NCI-H524 treated with DMSO at 0.1 percent for 48 hours (cell line): ENCODE results near the gene ZNF83.
"Not testable (repeated sequence)": the region's sequence is repeated elsewhere in the genome, so short reads cannot be mapped to it uniquely, and the experiment has no call there.

Experiments
- DNase-seq: peaks from one replicate; lab custom pipeline; 2025; lab: John Stamatoyannopoulos, UW

Gene ZNF83

DNA sequence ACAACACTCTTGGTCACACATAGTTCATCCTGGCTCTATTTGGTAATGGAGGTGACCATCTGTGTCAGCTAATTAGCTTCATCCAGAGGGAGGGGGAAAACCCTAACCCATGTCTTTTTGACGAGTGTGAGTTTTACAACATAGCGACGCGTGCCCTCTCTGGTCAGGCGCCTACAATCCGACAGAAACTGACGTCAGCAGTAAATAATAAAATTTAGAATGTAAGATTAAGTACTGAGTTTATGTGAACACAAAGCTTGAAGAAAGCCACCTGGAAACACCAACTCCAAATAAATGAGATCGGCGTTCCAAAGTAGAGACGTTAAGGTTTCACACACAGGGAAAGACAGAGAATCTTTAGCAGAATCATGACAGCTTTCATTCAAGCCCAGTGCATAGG, 1.8 kb upstream of the ZNF83 start:
- DNase-seq: no peak

DNA sequence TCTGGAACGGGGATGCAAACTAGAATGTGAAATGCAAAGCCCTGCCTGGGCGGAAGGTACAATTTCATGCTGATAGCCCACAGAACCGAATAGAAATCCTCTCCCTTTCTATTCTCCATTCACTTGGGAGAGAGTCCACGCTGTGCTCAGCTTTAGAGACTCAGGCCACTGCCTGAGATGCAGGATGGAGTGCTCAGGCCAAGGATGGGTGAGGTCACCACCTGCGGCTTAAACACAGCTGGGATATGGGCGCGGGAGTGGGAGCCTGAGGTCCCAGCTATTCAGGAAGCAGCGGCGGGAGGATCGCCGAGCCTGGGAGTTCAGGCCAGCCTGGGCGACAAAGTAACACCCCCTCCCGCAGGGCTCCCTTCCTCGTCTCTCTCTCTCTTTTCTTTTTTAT, 446 bp upstream of the ZNF83 start:
- DNase-seq: no peak

DNA sequence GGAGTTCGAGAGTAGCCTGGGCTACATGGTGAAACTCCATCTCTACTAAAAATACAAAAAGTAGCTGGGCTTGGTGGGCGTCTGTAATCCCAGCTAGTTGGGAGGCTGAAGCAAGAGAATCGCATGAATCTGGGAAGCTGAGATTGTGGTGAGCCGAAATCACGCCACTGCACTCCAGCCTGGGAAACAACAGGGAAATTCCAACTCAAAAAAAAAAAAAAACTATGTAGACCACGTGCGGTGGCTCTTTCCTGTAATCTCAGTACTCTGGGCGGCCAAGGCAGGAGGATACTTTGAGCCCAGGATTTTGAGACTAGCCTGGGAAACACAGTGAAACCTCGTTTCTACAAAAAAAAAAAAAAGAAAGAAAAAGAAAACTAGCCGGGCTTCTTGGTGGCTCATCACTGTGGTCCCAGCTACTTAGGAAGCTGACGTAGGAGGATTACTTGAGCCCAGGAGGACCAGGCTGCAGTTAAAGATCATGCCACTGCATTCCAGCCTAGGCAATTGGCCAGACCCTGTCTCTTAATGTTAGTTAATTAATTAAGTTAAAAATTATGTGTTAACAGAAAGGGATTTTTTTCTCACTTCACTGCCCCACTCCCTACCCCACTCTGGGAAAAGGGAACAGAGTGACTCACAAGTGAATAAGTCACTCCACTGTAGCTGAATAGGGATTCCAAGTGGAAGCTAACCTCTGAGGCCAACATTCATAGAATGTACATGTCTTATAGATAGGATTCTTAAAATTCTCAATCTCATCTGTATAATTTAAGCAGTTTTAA, 2.2 kb downstream of the ZNF83 start:
- no peak for DNase-seq

DNA sequence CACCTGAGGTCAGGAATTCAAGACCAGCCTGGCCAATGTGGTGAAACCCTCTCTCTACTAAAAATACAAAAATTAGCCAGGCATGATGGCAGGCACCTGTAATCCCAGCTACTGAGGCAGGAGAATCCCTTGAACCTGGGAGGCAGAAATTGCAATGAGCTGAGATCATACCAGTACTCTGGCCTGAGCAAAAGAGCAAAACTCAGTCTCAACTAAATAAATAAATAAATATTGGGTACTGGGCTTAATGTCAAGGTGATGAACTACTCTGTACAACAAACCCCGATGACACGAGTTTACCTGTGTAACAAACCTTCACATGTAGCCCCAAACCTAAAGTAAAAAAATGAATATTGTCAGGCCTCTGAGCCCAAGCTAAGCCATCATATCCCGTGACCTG, 10.7 kb downstream of the ZNF83 start:
- not testable (repeated sequence) for DNase-seq

DNA sequence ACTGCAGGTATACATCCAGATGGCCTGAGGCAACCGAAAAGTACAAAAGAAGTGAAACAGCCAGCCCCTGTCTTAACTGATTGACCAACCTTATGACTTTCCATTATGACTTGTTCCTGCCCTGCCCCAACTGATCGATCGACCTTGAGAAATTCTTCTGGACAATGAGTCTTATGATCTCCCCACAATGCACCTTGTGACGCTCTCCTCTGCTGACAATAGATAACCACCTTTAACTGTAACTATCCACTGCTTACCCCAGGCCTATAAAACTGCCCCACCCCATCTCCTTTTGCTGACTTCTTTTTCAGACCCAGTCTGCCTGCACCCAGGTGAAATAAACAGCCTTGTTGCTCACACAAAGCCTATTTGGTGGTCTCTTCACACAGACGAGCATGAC, 11.2 kb downstream of the ZNF83 start:
- no peak for DNase-seq

DNA sequence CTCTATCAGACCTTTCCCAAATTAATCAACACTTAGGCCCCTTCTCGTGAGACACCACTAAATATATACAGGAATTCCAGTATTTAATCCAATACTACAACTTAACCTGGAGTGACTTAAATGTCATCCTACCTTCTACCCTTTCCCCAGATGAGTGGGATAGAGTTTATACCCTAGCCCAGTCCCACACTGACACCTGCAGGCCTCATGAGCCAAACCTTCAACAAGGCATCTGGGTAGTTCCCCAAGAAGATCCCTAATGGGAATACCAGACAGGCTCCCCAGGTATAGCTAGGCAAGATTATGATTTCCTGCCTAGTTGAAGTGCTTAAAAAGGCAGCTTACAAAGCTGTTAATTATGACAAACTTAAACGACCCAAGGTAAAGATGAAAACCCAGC, 15.9 kb downstream of the ZNF83 start:
- no peak for DNase-seq

DNA sequence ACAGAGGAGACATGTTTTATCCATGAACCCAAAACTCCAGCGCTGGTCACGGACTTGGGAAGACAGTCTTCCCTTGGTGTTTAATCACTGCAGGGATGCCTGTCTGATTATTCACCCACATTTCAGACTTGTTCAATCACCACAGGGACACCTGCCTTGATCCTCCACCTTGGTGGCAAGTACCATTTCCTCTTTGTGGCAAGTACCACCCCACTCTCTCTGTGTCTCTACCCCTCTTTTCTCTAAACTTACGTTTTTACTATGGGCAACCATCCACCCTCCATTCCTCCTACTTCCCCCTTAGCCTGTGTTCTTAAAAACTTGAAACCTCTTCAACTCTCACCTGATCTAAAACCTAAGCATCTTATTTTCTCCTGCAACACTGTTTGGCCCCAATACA, 16.8 kb downstream of the ZNF83 start:
- no peak for DNase-seq

DNA sequence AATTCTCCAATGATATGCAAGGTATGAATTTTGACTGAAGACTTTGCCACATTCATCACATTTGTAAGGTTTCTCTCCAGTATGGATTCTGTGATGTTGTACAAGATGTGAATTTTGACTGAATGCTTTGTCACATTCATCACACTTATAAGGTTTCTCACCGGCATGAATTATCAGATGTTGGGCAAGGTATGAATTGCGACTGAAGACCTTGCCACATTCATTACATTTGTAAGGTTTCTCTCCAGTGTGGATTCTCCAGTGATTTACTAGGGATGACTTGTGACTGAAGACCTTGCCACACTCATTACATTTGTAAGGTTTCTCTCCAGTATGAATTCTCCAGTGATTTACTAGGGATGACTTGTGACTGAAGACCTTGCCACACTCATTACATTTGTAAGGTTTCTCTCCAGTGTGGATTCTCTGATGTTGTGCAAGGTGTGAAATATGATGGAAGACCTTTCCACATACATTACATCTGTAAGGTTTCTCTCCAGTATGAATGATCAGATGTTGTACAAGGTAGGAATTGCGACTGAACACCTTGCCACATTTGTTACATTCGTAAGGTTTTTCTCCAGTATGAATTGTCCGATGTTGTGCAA, 24.8 kb downstream of the ZNF83 start:
- no peak for DNase-seq

DNA sequence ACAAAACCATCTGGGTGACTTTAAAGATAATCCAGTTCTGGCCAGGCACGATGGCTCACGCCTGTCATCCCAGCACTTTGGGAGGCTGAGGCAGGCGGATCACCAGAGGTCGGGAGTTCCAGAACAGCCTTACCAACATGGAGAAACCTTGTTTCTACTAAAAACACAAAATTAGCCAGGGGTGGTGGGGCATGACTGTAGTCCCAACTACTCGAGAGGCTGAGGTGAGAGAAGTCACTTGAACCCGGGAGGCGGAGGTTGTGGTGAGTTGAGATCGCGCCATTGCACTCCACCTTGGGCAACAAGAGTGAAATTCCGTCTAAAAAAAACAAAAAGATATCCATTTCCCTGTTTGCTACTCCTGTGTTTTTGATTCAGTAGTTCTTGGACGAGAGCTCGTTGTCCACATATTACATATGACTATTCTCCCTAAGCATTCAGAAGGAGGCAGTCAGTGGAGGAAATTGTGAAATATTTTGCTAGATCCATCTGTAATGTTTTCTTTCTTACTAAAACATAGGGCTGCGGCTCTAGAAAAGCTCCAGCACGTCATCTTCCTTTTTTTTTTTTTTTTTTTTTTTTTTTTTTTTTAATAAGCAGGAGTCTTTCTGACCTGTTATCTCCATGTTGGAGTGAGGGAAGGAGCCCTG, 34.5 kb downstream of the ZNF83 start:
- DNase-seq: no peak

DNA sequence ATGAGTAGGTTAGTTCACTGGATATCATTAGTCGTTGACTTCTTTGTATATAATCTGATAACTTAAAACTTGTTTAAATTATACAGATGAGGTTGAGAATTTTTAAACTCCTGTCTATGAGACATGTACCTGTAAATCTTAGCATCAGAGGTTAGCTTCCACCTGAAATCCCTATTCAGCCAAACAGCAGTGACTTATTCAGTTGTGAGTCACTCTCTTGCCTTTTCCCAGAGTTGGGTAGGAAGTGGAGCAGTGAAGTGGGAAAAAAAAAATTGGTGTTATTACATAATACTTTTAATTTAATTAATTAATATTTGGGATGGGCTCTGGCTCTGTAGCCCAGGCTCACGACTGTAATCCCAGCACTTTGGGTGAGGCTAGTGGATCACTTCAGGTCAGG, 35.2 kb downstream of the ZNF83 start:
- DNase-seq: no peak

DNA sequence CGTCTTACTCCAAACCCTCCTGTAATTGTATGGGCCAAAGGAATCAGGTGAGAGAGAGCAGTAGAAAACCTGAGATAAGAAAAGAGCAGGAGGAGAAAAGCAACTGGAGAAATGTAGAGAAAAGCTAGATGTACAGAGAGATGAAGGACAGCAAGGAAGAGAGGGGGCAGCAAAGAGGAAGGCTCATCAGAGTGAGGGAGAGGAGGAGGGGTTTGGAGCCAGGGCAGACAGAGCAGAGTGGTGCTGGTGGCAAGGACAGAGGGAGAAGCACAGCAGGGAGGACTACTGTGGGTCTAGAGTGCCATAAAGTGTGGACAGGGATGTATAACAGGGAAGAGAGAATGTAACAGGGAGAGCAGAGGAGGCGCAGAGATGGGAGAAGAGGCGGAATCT, 36.2 kb downstream of the ZNF83 start:
- not testable (repeated sequence) for DNase-seq

DNA sequence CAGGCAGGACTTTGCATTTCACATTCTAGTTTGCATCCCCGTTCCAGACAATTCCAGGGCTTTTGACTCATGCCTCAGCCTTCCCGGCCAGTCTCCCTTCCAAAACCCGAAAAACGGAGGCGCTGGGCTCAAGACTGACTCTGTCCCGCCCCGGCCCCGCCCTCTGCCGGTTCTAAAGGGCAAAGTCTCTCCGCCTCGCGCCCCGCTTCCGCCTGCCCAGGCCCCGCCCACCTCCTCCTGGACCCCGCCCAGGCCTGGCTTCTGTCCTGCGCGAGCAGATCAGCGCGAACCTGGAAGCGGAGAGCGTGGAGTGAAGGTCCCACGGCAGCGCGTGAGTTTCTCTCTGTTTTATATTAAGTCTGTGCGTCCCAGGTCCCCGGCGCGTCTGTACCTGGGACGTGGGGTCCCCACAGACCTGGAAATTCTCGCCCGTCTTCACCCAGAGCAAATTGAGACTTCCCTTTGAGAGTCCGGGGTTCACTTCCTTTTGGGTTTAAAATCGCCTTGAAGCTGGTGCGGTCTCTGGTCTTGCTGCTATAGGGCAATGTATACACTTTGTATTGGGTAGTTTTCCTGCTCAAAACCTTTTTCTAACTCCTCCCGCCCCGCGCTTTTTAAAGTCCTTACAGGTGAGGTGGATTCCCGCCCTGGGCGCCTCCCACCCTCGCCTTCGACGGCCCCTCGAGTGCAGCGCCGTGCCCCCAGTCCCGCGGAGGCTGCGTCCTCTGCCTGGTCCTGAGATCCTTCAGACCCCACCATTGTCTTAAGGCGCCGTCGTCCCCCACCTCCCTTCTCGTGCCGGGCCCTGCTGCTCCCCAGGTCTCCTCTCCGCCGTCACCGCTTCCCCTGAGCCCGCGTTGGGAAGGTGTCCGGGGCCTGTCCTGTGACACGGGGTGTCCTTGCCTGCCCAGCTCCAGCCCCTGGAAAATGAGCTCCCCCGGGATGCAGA, 36.9 kb downstream of the ZNF83 start:
- DNase-seq: no peak

DNA sequence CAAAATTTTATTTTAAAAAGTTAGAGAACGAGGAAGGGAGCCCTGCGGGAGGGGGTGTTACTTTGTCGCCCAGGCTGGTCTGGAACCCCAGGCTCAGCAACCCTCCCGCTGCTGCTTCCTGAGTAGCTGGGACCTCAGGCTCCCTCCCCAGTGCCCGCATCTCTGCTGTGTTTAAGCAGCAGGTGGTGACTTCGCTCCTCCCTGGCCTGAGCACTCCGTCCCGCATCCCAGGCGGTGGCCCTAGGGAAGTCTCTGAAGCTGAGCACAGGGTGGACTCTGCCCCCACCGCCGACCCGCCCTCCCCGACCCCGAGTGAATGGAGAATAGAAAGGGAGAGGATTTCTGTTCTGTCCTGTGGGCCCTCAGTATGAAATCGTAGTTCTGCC, 37.5 kb downstream of the ZNF83 start:
- DNase-seq: no peak

DNA sequence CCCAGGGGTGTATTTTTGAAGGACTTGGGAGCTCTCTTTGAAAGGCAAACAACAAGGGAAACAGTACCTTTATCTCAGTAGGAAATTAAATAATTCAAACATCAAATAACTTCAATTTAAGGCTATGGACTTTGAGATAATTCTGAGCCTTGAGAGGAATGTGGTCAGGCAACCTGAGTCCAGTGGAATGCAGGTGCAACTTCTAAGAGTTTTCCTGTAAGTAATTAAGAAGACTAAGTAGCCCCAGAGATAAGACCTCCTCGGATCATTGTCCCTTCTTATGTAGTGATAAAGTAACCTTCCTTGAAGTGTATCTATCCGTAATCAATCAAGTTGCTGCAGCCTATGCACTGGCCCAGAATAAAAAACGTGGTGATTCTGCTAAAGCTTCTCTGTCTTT, 38.9 kb downstream of the ZNF83 start:
- no peak for DNase-seq

DNA sequence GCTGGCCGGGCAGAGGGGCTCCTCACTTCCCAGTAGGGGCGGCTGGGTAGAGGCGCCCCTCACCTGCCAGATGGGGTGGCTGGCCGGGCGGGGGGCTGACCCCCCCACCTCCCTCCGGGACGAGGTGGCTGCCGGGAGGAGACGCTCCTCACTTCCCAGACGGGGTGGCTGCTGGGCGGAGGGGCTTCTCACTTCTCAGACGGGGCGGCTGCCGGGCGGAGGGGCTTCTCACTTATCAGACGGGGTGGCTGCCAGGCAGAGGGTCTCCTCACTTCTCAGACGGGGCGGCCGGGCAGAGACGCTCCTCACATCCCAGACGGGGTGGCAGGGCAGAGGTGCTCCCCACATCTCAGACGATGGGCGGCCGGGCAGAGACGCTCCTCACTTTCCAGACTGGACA, 44.7 kb downstream of the ZNF83 start:
- not testable (repeated sequence) for DNase-seq

DNA sequence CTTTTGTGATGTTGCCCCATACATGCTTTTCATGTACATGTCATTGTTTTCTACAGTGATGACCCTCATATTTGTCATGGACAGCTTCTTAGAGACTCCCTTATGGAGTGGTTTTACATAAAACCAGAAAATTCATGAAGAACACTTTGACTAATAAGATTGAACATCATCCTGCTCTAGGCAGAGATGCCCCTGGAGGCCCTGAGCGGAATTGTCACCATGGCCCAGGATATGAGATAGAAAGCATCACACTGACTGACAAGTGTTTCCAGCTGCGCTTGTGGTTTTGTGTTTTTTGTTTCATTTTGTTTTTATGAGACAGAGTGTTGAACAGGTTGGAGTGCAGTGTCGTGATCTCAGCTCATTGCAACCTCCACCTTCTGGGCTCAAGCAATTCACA, 45.9 kb downstream of the ZNF83 start:
- no peak for DNase-seq

DNA sequence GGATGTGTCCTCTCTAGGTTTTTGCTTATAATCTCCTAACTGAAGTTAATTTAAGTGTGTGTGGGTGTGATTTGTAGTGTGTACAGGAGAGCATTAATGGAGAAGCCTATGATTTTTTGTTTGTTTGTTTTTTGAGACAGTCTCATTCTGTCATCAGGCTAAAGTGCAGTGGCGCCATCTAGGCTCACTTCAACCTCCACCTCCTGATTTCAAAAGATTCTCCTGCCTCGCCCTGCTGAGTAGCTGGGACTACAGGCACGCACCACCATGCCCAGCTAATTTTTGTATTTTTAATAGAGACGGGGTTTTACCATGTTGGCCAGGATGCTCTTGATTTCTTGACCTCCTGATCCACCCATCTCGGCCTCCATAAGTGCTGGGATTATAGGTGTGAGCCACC, 47.4 kb downstream of the ZNF83 start:
- DNase-seq: no peak

DNA sequence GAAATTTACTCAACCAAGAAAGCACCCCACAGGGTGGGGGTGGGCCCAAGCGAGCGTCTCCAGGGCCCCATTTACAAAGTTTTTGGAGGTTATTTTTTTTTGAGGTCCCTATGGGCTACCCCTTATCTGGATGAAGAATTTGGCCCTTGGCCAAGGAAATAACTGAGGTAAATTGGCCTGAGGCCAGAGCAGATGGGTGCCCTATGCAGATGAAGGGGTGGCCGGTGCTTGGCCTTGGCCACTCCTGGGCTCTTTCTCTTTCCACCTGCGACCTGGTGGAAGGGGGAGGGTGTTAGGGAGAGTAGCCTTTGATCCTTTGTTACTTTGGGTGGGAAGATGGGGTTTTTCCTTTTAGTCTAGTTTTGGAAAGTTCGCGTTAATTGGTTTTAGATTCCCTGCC, 52.6 kb downstream of the ZNF83 start:
- no peak for DNase-seq

DNA sequence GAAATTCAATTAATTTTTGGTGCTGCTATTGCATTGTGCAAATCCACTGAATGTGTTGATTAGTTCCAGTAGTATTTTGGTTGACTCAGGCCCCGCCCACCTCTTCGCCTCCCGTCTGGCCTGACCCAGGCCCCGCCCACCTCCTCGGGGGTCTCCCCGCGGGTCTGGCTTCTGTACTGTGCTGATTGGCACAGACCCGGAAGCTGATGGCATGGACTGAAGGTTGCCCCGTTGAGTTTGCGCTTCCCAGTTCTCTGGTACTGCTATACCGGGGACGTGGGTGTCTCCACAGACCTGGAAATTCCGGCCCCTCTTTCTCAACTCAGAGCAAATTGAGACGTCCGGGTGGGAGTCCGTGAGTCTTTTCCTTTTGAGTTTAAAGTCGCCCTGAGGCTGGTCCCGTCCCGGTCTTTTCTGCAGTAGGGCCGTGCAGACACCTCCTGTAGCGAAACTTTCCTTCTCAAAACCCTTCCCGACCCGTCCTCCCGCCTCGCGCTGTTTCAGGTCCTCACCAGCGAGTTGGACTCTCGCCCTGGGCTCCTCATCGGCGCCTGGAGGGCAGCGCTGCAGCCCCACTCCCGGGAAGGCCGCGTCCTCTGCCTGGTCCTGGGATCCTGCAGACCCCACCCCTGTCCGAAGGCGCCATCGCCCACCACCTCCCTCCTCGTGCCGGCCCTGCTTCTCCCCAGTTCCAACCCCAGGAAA, 53.3 kb downstream of the ZNF83 start:
- DNase-seq: no peak

DNA sequence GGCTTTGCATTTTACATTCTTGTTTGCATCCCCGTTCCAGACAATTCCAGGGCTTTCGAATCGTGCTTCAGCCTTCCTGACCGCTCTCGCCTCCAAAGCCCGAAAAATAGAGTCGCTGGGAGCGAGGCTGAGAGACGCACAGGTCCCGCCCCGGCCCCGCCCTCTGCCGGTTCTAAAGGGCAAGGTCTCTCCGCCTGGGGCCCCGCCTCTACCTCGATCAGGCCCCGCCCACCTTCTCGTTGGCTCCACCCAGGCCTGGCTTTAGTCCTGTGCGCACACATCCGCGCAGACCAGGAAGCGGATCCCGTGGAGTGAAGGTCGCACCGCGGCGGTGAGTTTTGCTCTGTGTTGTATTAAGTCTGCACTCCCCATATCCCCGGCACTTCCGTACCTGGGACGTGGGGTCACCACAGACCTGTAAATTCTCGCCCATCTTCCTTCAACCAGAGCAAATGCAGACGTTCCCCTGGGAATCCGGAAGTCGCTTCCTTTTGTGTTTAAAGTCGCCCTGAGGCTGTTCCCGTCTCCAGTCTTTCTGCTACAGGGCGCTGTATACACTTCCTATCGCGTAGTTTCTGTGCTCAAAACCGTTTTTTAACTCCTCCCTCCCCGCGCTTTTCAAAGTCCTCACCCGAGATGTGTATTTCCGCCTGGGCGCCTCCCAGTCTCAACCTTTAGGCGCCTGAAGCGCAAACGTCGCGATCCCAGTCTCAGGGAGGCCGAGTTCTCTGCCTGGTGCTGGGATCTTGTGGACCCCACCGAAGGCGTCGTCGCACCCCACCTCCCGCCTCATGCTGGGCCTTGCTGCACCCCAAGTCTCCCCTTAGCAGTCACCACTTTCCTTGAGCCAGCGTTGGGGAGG, 67.9 kb downstream of the ZNF83 start, which contains the start of gene ZNF701:
Gene ZNF701 (plus strand): TSS at position 288 of the 862 bp plus-strand sequence. CDS start 3,861 bp downstream, outside the sequence.
- DNase-seq: peak; percentile 34

DNA sequence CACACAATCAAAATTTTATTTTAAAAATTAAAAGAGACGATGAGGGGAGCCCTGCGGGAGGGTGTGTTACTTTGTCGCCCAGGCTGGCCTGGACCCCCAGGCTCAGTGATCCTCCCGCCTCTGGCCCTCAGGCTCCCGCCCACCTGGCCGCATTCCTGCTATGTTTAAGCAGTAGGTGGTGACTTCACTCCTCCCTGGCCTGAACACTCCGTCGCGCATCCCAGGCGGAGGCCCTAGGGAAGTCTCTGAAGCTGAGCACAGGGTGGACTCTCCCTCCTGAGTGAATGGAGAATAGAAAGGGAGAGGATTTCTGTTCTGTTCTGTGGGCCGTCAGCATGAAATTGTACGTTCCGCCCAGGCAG, 68.5 kb downstream of the ZNF83 start:
- not testable (repeated sequence) for DNase-seq
